Keratinocyte (primary cell): ENCODE results near the gene BAZ2B. TPM values are rescaled to one million over a fixed set of nuclear protein-coding genes. Genes with fewer than 3 reads are reported as not detected.

Experiments used
- DNase-seq: peaks from one replicate; pipeline ENCODE4 v3.0.0-alpha.2; 2011; ENCODE audit warnings: low read depth, missing footprints, low spot score
- FAIRE-seq: peaks from 2 replicates; lab custom pipeline; 2011; peaks lifted over from hg19 to GRCh38; lab: Jason Lieb, UNC
- H2AFZ ChIP-seq: 2 replicates; pipeline ENCODE4 v1.6.0; 2012; ENCODE audit warnings: low read length, control low read depth, inconsistent platforms; ENCODE audit not compliant: control insufficient read depth
- H3K27ac ChIP-seq: 2 replicates; pipeline ENCODE4 v1.5.1; 2011; ENCODE audit warnings: low read length; ENCODE audit not compliant: control insufficient read depth, insufficient read depth
- H3K27me3 ChIP-seq: 3 replicates; pipeline ENCODE4 v1.6.0; 2011; ENCODE audit warnings: low read length; ENCODE audit not compliant: control insufficient read depth, insufficient read depth; ENCODE audit errors: extremely low read depth
- H3K36me3 ChIP-seq, 2 experiments: 2 replicates in 1 of 2; 3 replicates in 1 of 2; pipeline ENCODE4 v1.5.1; 2011; ENCODE audit warnings: low read length in 2 of 2, mild to moderate bottlenecking in 1 of 2; ENCODE audit not compliant: control insufficient read depth in 2 of 2, insufficient read depth in 2 of 2; ENCODE audit errors: extremely low read depth in 1 of 2
- H3K4me1 ChIP-seq: 3 replicates; pipeline ENCODE4 v1.5.1; 2011; ENCODE audit warnings: low read length; ENCODE audit not compliant: control insufficient read depth, insufficient read depth; ENCODE audit errors: extremely low read depth
- H3K4me2 ChIP-seq: 3 replicates; pipeline ENCODE4 v1.6.0; 2011; ENCODE audit warnings: low read depth, low read length; ENCODE audit not compliant: control insufficient read depth, insufficient read depth; ENCODE audit errors: extremely low read depth
- H3K4me3 ChIP-seq, 3 experiments: fragments of 200-600 bp in 1 of 3; sonication (generic) in 1 of 3; 2 replicates in 2 of 3; 3 replicates in 1 of 3; pipeline ENCODE4 v1.5.1; 2011 to 2016; ENCODE audit warnings: low read length in 3 of 3, mild to moderate bottlenecking in 3 of 3, control low read depth in 2 of 3, inconsistent platforms in 1 of 3, low read depth in 1 of 3, mixed read lengths in 1 of 3, mixed run types in 1 of 3, moderate library complexity in 1 of 3; ENCODE audit not compliant: control insufficient read depth in 2 of 3, insufficient read depth in 2 of 3; ENCODE audit errors: extremely low read depth in 1 of 3
- H3K79me2 ChIP-seq: 2 replicates; pipeline ENCODE4 v1.6.0; 2012; ENCODE audit warnings: low read length; ENCODE audit not compliant: control insufficient read depth, insufficient read depth
- H3K9ac ChIP-seq: 3 replicates; pipeline ENCODE4 v1.6.0; 2011; ENCODE audit warnings: low read length; ENCODE audit not compliant: control insufficient read depth, insufficient read depth; ENCODE audit errors: extremely low read depth
- H3K9me1 ChIP-seq: 3 replicates; pipeline ENCODE4 v1.6.0; 2011; ENCODE audit warnings: low read length; ENCODE audit not compliant: control insufficient read depth, insufficient read depth; ENCODE audit errors: extremely low read depth
- H3K9me3 ChIP-seq: 2 replicates; pipeline ENCODE4 v1.5.1; 2012; ENCODE audit warnings: low read depth, low read length; ENCODE audit not compliant: control insufficient read depth
- H4K20me1 ChIP-seq: 3 replicates; pipeline ENCODE4 v1.6.0; 2011; ENCODE audit warnings: low read length; ENCODE audit not compliant: control insufficient read depth, insufficient read depth; ENCODE audit errors: extremely low read depth
- CTCF ChIP-seq, 3 experiments: IDR thresholded peaks in 1 of 3; conservative IDR thresholded peaks in 1 of 3; optimal IDR thresholded peaks in 1 of 3; 2 replicates in 2 of 3; 3 replicates in 1 of 3; pipeline versions ENCODE3 to v1.5.1; 2011; ENCODE audit warnings: low read length in 3 of 3, mild to moderate bottlenecking in 3 of 3, moderate library complexity in 2 of 3, control low read depth in 1 of 3, inconsistent platforms in 1 of 3; ENCODE audit not compliant: insufficient read depth in 2 of 3; ENCODE audit errors: extremely low read depth in 1 of 3
- EZH2 ChIP-seq: IDR thresholded peaks from one replicate; pipeline ENCODE4 v1.6.1; 2012; ENCODE audit warnings: inconsistent platforms, mild to moderate bottlenecking, low read length, moderate library complexity
- dilution Hi-C: fragments of 300-500 bp; cut with MboI; formaldehyde crosslinking; loops from one replicate; pipeline ENCODE4 v1.7.0; 2020; ENCODE audit warnings: low sequenced_read_pairs; ENCODE audit not compliant: extremely low pct_ligation_motif_present
- polyA plus RNA-seq, 5 experiments: library from polyadenylated mRNA; depleted of rRNA in 3 of 5; stranded (reverse) in 3 of 5; stranded (forward) in 1 of 5; unstranded in 1 of 5; fragments of >200 nt; gene quantifications; 1 replicate in 1 of 5; 2 replicates in 3 of 5; 3 replicates in 1 of 5; pipeline versions ENCODE4 v1.2.1 to v1.2.3, GENCODE V29; 2011 to 2012; ENCODE audit warnings: missing spikeins in 2 of 5, low read depth in 1 of 5, low replicate concordance in 1 of 5

Gene BAZ2B
- polyA plus RNA-seq, 1 donor (not counting 4 experiments of a cell fraction or from before 2014, with no cell fraction given): 27.0 TPM

GRCh38 chr2:159584796-159585195 is 31.6 kb downstream of the BAZ2B start:
- TF ChIP-seq EZH2: no peak
- TF ChIP-seq CTCF (optimal IDR thresholded peaks at IDR 0.05 in 1 of 3, IDR thresholded peaks at IDR 0.05 in 1 of 3, conservative IDR thresholded peaks at IDR 0.05 in 1 of 3; ENCODE audit: extremely low read depth in 1 of 3, insufficient read depth in 2 of 3, low read length in 3 of 3): no peak
- no peaks in the 10 kb centered on the region for H3K9me3 ChIP-seq
- FAIRE-seq (no peak), DNase-seq (no peak)
- no peaks in the 10 kb centered on the region for H4K20me1 ChIP-seq
- no peak overlapping the region for H3K27ac ChIP-seq
- H3K79me2 ChIP-seq: no peaks in the 10 kb centered on the region
- H3K4me2 ChIP-seq: no peak overlapping the region
- H3K27me3 ChIP-seq: no peaks in the 10 kb centered on the region
- no peak overlapping the region for H3K4me3 ChIP-seq
- dilution Hi-C loops: no loop called here
- H3K9me1 ChIP-seq: no peaks in the 10 kb centered on the region
- H3K9ac ChIP-seq: no peak overlapping the region
- no peaks in the 10 kb centered on the region for H3K36me3 ChIP-seq
- no peaks in the 10 kb centered on the region for H3K4me1 ChIP-seq
- H2AFZ ChIP-seq: no peak overlapping the region

- Histone ChIP-seq H4K20me1 (no peaks in the 10 kb centered on the region), H3K4me1 (no peaks in the 10 kb centered on the region), H3K4me3 (no peak overlapping the region), H3K36me3 (peaks cover 0 to 2% of the 10 kb centered on the region in 2 experiments), H3K27ac (no peak overlapping the region), H2AFZ (no peak overlapping the region), H3K9me1 (no peaks in the 10 kb centered on the region), H3K27me3 (no peaks in the 10 kb centered on the region), H3K4me2 (no peak overlapping the region), H3K9ac (no peak overlapping the region), H3K79me2 (peaks cover 3% of the 10 kb centered on the region), H3K9me3 (no peaks in the 10 kb centered on the region)
- dilution Hi-C loops: no loop called here
- TF ChIP-seq EZH2: no peak
- TF ChIP-seq CTCF (optimal IDR thresholded peaks at IDR 0.05 in 1 of 3, IDR thresholded peaks at IDR 0.05 in 1 of 3, conservative IDR thresholded peaks at IDR 0.05 in 1 of 3; ENCODE audit: extremely low read depth in 1 of 3, insufficient read depth in 2 of 3, low read length in 3 of 3): no peak
- FAIRE-seq (no peak), DNase-seq (no peak)
Observed at GRCh38 chr2:159573846-159574606, 42.3 kb downstream of the BAZ2B start.
